GM18499 (cell line): ENCODE results near the gene LRRC4C.

Experiments
- ATAC-seq: cut with Tn5 transposase; IDR thresholded peaks from one replicate; pipeline ENCODE4 v1.9.1; 2021; ENCODE audit warnings: moderate number of reproducible peaks; ENCODE audit not compliant: insufficient read depth, unreplicated experiment

LRRC4C gene

DNA sequence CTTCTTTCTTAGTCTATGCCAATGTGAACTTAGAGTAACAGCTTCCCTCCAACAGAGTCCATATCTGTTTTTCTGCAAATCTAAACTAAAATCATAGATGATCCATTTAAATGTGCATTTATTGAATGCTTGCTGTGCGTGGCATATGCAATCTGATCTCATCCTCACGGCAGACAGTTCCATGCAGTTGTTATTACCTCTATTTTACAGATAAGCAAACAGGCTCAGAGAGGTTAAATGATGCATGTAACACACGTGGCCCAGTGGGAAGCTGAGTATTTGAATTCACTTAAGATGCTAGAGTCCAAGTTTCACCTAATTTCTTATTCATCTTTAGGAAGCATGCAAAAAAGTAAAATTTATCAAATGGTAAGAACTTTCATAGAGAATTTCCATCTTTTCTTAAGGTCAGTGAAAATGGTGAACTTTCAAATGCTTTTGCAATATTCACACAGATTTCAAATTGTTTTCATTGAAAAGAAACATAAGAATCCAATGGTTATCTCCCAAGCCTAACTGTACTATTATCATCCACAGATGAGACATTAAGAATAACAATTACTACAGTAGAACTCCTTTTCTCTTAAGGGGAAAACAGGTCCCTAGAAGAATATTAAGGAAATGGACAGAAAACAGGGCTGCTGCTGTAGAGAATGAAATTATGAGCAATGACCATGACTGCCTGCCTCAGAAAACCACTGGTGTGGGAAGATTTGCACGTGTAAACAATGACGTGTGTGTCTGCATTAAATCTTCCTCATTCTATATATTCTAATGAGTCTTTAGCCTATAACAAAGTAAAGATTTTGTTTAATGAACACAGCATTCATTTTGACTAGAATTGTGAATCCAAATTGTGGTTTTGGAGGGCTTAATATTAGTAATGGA, 1171.3 kb downstream of the LRRC4C start:
- ATAC-seq = no peak

DNA sequence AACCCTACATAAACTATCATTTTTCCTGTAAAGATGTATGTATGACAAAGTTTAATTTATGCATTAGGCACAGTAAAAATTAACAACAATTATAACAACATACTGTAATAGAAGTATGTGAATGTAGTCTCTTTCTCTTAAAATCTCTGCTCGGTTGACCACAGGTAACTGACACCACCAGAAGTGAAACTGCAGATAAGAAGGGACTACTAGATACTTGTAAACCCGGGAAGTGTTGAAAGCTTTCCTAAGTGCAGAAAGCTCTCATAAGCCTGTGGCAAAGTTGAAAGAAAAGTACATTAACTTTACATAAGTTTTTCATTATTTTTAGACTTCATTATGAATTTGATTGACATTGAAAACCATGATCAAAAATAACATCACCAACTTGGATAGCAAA, 1173.3 kb downstream of the LRRC4C start:
- ATAC-seq = no peak

DNA sequence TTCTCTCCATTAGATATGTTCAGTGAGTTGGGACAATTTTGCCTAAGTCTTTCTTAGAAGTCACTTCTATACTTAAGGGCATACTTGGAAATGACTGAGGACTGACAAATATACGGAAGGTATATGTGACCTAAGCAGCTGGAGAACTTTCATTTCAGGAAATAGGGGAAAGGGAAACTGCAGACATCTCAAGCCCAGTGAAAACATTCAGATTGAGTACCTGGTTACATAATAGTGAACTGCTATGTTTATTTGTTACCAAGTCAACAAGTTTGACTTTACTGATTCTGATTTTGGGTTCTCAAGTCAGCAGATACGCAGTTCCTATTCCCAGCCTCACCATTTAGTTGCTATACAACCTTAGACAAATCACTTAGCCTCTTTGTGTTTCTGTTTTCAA, 1173.9 kb downstream of the LRRC4C start:
- no peak for ATAC-seq

GRCh38 chr11:40281052-40281580, 1178.3 kb downstream of the LRRC4C start:
- ATAC-seq = no peak

DNA sequence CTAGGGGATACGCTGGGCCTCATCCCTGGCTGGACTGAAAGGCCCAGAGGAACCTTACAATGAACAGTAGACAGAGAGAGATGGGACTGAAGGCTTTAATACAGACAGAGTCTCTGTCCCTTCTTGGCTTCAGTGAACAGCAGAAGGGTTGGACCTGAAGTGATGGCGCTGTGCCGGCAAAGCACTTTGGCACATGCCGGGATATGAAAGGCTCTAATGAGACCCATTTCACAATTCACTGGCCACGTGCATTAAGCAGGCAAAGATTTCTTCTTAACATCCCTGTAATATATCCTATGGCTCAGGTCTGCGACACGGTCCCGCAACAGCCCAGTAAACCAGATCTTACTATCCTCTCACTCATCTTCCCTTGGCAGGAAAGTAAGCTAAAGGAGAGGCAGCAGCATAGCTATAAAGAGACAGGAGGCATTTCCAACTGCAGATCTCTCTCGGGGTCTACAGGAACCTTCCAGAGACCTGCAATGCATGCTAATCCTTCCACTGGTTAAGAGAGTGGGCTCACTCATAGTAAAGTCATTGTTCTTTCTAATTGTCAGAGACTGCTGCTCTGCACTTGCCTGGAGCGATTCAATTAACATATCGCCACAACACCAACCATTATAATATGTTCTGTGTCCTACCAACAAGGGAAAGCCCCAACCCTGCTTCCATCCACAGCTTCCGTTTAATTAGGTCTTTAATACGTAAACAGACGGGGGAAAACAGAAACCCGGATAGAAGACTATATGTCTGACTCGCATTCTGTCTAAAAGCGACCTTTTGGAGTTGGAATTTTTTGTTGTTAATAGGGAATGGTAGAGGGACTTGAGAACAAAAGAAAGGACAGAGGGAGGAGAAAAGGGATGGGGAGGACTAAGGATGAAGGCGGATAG, 1179.0 kb downstream of the LRRC4C start:
- ATAC-seq = no peak

GRCh38 chr11:40276960-40277359, 1182.5 kb downstream of the LRRC4C start:
- no peak for ATAC-seq

DNA sequence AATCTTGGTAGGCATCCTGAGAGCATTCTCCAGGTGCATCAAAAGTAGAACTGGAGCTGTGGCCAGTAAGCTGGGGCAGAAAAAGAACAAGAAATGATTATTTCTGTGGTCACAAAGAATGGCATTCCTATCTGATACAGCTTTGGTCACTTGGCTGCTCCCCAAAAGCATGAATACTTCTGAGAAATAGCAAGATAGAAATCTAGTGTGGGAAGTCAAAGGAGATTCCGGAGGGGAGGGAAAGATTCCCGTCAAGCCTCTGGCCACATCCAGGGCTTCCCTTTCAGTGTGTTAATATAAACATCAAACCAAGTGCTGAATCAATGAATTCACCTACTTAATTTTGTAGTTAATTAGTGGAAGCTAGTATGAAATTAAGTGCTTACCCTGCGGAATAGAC, 1185.4 kb downstream of the LRRC4C start:
- no peak for ATAC-seq

GRCh38 chr11:40273192-40273732, 1186.2 kb downstream of the LRRC4C start:
- ATAC-seq = no peak

- no peak for ATAC-seq
Measured at GRCh38 chr11:40271361-40271760, 1188.1 kb downstream of the LRRC4C start.

DNA sequence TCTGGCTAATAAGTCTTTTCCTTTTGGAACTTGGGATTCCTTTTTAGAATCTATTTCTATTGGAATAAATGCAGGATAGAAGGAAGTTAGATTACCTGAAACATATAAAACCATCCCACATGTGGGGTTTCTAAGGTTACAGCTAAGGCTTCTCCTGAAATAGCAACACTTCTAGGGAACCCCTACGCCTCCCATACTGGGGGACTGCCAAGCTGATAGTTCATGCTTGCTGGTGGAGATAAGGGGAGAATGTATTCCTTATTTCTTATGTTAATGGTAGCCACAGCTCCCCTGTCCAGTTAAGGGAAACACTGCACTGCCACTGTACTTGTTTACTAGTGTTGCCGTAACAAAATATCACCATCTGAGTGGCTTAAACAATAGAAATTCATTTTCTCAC, 1189.6 kb downstream of the LRRC4C start:
- no peak for ATAC-seq

GRCh38 chr11:40268551-40268950, 1190.9 kb downstream of the LRRC4C start:
- ATAC-seq = no peak

GRCh38 chr11:40255457-40255856, 1204.0 kb downstream of the LRRC4C start:
- no peak for ATAC-seq

GRCh38 chr11:40253166-40253565, 1206.3 kb downstream of the LRRC4C start:
- no peak for ATAC-seq

- no peak for ATAC-seq
Measured at GRCh38 chr11:40252236-40252635, 1207.2 kb downstream of the LRRC4C start.

DNA sequence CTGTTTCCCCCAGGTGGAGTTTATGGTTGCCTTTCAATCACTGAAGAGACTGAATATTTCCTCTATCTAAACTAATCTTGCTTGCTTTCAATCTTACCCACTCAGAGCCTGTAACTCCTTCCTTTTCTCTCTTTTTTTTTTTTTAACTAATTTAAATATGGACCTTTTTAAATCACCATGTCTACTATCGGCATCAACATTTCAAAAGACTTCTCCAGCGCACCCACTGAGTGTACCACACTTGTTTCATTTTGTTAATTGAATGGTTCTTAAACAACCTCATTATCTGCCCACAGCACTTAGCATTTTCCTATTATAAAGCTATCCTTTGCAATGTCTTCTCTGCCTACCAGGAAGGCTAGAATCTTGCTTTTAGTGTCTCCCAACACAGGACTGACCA, 1212.5 kb downstream of the LRRC4C start:
- no peak for ATAC-seq

DNA sequence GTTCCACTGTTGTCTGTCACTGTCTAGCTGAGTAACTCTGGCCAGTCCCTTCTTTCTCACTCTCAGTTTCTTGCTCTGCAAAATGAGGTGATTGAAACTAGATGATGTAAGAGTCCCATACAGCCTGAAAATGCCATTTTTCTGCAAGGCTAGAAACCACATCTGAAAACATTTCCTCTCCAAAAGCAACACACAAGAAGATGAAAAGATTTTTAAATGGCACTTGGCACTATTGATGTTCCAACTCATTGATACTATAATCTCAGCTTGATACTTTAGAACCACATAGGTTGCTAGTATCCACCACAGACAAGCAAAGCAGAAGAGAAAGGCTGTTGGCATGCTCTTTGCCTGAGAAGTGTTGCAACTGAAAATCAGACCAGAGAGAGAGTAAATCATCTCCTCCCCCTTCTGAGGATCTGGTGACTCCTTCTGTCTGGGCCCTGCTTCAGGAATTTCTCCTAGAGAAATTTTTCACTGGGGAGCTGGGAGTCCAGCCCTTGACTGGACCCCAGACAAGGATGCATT, 1217.9 kb downstream of the LRRC4C start:
- peak; percentile 88 for ATAC-seq

DNA sequence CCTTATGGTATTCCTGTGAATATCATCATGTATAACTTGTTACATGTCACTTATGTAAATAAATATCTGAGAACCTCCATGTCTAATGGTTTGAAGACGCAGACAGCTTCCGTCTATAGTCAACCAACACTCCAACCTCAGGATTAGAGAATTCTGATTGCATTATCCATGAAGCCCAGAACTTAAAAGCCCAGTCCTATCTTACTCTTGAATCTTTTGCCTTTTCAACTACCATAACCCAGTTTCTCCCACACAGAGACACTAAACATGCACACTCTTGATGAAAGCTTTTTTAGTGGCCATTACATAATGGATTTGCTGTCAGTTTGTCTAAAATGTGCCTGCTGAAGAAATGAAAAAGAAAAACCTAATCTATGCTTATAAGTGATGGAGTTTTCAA, 1219.2 kb downstream of the LRRC4C start:
- ATAC-seq = no peak

DNA sequence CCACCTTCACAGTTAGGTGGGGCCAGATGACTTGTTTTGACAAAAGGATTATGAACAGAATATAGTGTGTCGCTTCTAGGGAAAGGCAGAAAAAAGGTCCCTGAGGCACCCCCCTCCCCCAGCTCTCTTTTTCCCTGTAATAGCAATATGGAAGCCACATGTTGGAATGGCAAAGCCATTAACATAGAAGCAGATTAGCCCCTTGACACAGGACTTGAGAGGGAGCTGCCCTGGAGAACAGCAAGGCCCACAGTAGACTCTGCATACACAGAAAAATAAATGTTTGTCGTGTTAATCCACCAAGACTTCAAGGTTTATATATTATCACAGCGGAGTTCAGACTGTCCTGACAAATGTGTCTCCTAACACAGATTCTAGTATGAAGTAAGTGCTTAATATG, 1222.9 kb downstream of the LRRC4C start:
- ATAC-seq = no peak

GRCh38 chr11:40235841-40236240, 1223.6 kb downstream of the LRRC4C start:
- ATAC-seq = no peak

DNA sequence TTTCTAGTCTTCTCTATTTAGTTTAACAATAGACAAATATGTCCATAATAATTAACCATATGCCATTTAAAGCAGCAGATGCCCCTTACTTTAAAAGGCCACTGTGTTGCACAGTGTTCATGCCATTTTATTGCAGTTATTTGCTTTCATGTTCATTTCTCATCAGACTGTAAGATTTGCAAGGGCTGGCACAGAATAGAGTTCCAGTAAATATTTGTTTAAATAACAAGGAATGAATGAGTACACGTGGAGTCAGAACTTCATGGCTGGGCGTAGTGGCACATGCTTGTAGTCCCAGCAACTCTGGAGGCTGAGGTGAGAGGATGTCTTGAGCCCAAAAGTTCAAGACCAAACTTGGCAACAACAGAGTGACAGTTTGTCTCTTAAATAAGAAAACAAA, 1228.6 kb downstream of the LRRC4C start:
- no peak for ATAC-seq

DNA sequence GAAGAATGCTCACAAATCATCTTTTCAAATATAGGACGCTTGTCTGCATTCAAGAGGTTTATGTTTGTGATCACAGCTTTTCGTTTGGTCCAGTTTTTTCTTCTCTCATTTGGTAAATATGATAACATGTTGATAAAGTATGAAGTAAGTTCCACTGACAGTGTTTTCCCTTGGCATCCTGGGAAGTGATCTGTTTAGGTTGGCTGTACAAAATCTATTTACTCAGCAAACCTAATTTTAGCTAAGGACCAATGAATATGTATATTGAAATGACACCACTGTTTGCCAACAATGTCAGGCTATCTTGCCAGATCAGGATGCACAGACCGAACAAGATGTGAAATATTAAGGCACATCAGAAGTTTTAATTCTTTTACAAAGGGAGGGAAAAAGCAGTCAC, 1230.8 kb downstream of the LRRC4C start:
- ATAC-seq = no peak
